ENCODE results near the gene CD33.
"Not testable (repeated sequence)": the region's sequence is repeated elsewhere in the genome, so short reads cannot be mapped to it uniquely, and the experiment has no call there.

The CD33 gene

DNA sequence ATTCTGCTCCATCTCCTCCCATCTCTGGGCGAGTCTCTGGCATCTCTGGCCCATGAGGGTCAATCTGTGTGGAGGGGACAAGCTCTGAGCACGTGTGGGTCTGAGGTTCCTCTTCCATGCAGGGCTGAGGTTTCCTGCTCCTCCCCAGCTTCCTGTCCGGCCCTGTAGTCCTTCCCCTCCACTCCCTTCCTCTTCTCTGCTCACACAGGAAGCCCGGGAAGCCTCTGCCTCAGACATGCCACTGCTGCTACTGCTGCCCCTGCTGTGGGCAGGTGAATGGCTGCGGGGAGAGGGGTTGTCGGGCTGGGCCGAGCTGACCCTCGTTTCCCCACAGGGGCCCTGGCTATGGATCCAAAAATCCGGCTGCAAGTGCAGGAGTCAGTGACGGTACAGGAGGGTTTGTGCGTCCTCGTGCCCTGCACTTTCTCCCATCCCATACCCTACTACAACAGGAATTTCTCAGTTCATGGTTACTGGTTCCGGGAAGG, 14.0 kb upstream of the CD33 start:
- DNase-seq = not testable (repeated sequence)

DNA sequence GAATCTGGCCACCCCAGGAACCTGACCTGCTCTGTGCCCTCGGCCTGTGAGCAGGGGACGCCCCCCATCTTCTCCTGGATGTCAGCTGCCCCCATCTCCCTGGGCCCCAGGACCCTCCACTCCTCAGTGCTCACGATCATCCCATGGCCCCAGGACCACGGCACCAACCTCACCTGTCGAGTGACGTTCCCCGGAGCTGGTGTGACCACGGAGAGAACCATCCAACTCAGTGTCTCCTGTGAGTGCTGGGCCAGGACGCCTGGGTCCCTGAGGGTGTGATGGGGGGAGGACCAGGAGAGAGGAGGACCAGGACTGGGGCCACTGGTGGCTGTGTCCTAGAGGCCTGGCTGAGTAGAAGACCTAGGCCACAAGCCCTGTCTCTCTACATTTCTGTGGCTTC, 13.0 kb upstream of the CD33 start:
- no peak for DNase-seq

DNA sequence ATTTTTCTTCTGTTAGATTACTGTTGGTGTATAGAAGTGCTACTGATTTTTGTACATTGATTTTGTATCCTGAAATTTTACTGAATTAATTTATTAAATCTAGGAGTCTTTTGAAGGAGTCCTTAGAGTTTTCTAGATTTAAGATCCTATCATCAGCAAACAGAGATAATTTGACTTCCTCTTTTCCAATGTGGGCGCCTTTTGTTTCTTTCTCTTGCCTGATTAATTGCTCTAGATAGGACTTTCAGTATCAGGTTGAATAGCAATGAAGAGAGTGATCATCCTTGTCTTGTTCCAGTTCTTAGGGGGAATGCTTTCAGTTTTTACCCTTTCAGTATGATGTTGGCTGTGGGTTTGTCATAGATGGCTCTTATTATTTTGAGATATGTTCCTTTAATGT, 5.6 kb upstream of the CD33 start:
- no peak for DNase-seq

DNA sequence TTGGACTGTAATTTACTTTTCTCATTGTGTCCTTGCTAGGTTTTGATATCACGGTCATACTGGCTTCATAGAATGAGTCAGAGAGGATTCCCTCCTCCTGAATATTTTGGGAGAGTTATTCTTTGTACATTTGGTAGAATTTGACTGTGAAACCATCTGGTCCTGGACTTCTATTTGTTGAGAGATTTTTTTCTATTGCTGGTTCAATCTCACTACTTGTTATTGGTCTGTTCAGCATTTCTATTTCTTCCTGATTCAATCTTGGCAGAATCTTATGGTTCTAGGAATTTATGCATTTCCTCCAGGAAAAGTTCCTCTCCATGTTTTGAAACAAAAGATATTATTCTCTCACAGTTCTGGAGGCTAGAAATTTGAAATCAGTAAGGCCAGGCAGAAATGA, 4.9 kb upstream of the CD33 start:
- no peak for DNase-seq

DNA sequence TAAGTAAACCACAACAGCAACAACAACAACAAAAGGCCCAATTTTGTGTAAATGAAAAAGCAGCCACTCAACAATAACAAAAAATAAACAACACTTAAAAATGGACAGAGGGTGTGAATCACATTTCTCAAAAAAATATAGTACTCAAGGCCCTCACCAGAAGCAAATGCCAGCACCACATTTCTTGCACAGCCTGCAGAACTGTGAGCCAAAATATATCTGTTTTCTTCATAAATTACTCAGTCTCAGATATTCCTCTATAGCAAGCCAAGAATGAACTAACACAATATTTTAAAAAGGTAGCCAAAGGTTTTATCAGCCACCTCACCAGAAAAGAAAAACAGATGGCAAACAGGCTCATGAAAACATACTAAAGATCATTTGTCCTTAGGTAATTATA, 3.9 kb upstream of the CD33 start:
- no peak for DNase-seq

DNA sequence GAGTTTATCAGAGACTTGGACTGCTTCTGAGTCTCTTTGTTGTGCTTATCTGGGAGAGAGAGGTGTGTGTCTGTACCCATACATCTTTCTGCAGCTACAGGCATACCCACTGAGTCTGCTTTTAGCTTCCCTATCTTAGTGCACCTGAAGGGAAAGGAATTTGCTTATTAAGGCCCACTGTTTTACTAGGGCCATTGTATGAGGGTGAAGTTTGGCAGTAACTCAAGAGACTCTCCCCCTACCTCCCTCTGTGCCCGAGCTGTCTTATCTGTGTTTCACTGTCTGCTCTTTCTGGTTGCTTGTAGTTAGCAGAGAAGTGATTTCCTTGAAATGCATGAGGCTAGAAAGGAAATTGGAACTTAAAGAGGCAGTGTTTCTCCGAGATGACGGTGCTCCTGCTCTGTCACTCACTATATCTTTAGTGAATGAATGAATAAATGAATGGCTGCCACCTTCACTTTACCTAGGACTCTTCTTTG, 678 bp upstream of the CD33 start:
- DNase-seq = no peak

DNA sequence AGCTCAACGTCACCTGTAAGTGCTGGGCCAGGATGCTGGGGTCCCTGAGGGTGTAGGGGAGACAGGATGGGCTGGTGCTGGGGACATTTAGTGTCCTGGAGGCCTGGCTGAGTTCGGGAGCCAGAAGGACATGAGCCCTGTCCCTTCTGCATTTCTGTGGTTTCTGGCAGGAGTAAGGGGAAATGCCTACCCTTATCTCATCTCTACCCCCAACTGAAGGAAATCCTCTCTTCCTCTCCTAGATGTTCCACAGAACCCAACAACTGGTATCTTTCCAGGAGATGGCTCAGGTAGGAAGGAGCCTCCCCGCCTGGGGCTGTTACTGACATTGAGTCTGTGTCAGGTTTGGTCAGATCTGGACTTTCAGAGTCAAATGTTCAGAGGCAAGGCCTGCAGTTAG, 1.2 kb downstream of the CD33 start:
- DNase-seq = no peak

DNA sequence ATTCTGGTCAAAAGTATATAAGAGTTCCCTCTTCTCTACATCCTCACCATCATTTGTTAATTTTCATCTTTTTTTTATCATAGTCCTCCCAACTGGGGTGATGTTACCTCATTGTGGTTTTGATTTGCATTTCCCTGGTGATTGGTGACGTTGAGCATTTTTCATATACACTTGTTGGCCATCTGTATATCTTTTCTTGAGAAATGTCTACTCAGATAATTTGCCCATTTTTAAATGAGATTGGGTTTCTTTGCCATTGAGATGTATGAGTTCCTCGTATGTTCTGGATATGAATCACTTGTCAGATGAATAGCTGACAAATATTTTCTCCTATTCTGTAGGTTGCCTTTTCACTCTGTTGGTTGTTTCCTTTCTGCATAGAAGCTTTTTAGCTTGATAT, 2.4 kb downstream of the CD33 start:
- DNase-seq = no peak

DNA sequence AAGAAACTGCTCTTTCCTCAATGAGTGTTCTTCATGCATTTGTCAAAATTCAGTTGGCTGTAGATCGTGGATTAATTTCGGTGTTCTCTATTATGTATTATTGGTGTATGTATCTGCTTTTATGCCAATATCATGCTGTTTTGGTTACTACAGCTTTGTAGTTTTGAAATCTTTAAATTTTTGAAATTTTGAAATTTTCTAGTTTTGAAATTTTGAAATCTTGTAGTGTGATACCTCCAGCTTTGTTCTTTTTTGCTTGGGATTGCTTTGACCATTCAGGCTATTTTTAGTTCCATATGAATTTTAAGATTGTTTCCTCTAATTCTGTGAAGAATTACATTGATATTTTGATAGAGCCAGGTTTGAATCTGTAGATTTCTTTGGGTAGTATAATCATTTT, 3.1 kb downstream of the CD33 start:
- no peak for DNase-seq

DNA sequence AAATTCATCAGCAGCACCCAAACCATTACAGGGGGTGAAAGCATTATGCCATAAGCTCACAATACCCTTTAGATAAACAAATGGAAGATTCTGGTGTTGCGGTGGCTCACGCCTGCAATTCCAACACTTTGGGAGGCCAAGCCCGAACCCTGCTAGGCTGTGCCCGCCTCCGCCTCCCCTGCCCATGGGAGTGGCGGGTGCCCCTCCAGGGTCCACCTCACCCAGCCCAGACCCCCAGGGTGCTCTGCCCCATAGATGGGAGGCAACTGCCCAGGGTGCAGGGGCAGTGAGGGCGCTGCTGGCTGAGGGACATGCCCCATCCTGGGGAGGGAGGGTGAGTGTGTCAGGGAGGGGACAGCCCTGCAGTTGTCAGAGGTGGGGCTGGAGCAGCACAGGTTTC, 16.0 kb downstream of the CD33 start:
- DNase-seq = no peak

DNA sequence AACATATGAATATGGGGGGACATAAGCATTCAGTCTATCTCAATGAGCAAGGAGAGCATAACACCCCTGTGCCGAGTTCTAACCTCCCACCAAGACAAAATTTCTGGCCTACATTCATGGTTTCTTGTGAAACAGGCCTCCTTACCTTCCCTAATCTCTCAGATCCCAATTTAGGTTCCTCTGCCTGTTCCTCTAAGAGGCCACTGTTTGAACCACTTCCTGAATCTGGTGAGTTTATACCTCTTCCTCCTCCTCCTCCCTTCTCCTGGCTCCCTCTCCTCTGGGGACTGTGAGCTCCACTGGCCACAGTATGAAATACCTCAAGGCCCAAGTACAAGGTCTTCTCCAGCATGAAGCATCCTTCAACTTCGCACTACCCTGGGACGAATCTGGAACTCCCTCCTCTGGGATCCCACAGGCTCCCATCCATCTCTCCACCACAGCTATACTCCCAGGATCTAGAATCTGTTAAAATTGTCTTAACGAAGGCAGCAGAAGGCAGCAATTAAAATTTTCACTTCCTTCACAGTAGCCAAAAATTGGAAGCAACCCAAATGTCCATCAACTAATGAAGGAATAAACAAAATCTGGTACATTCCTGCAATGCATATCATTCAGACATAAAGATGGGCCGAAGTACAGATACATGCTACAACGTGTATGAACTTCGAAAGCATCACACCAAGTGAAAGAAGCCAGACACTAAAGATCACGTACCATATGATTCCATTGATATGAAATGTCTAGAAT, 18.2 kb downstream of the CD33 start:
- no peak for DNase-seq

DNA sequence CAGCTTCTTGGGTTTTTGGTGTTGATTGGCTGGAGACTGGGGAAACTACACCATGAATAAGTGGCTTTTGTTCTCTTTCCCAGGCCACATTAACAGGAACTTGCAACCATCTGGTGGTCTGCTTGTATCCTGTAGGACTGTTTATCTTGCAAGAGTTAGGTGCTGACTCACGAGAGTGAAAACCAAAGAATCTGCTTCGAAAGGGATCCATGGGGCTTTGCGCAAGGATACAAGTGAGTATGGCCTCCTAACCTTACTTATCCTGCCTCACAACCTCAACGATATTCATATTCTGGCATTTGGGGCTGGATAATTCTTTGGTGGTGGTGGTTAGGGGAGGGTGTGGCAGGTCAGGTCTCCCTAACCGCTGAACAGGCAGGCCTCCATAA, 21.3 kb downstream of the CD33 start:
- DNase-seq = no peak

DNA sequence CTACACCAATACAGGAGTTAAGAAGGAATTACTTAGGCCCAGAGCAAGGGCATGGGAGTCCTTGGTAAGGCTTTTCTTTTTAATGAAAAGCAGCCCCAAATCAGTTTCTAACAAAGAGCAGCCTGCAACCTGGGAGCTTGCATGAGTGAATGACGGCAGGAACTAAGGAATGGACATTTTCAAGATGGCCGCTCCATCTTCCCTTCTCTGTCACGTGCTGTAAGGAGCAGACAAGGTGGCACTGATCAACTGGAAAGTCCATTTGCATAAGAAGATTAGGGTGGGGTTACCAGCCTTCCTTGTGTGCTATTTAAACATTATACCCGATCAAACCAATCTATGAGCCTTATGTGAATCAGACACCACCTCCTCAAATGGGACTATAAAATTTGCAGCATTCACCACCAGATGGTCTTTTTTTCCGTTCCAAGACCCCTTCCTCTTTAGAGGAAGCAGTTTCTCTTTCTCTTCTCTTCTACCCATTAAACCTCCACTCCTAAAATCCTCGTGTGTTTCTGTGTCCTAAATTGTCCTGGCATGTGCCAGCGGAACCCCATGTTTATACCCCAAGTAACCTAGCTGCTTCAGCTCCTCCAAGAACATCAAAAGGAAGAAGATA, 23.2 kb downstream of the CD33 start:
- no peak for DNase-seq

DNA sequence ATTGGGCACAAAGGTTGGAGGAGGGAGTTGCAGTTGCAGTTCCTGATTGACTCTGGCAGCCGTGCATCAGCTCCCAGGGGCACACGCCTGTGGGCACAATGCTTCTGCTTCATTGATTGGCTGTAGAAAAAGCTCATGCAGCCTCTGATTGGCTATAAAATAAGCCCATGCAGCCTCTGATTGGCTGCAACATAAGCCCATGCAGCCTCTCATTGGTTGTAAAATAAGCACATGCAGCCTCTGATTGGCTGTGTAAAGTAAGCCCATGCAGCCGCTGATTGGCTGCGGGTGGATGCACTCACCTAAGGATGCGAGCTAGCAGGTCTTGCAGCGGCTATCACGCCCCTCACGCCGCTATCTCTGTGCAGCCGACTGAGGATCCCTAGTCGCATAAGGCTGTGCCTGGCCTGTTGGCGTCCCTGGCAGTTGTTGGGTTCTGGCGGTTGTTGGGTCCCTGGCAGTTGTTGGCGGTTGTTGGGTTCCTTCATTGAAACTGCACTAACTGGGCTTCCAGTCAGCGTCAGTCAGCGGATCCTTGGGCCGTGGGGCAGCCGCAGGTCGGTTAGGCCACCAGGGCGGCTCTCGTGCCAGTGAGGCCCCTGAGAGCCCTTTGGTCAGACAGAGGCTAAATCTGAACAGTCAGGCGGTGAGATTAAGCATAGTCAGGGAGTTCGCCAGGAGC, 26.0 kb downstream of the CD33 start, which contains the start of gene SIGLECL1:
Gene SIGLECL1 (plus strand): TSS at position 295 of the 682 bp plus-strand sequence. CDS start 12,993 bp downstream, outside the sequence.
- DNase-seq = no peak

DNA sequence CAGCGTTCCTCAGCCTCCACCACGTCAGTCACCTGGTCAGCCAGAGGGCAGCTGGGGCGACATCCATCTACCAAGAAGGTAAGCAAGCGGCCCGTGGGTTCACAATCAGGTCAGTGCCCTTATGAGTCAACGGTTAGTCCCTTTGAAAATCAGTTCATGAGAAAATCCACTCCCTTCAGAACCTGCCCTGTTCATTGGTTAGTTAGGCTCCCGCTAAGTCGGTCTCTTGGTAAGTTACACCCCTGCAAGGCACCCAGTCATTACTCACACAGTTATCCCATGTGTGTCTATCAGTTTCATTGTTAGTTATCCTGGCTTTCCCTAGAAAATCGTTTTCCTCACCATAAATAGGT, 26.6 kb downstream of the CD33 start:
- DNase-seq = no peak

DNA sequence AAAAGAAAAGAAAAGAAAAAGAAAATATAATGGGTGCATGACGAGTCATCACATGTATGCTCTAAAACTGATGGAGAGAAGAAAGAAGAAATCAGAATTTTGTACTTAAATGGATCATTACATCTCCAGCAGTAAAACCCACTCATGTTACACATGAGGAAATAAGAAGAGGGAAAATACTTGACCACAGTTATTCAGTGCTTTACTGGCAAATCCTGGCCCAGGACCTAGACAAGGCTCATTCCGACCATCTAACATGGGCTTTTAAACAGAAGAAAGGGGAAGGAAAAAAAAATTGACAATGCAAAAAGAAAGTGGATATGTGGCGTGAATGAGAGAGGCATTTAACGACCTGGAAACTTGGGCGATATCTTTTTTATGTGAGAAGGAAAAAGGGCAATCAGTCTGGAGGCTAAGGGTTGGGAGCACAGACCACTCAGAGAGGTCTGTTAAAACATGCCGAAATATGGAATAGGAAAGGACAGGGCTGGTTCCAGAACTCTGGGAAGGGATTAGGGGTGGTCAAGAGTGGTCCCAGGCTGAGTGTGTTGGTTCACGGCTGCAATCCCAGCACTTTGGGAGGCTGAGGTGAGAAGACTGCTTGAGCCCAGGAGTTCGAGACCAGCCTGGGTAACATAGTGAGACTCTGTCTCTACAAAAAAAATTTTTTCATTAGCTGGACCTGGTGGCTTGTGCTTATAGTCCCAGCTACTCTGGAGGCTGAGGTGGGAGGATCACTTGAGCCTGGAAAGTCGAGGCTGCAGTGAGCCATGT, 27.6 kb downstream of the CD33 start:
- DNase-seq = no peak

DNA sequence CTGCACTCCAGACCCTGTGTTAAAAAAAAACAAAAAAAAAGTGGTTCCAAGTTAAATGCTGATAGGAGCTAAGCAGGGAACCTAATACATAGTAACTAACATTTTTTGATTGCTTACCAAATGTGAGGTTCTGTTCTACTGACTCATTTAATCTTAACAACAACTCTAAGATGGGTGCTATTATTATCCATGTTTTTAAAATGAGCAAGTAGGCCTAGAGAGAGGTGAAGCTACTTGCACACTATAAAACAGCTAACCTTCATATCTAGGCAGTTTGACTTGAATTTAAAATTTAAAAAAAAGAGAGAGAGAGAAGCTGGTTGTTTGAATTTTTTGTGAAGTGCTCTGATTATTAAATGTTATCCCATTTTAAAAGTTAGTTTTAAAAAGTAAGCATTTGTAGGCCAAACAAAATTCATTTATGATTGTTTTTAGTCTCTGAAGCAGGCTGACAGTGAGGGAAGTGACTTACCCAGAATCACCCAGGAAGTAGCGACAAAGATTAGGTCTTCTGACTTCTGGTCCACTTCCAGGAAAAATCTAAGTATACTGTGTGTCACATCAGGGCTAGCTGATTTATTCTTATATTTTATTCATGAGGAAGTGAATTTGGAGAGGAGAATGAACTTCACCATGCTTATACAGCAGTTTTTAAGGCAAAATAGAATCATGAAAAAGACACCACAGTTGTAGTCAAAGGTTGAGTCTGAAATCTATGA, 28.4 kb downstream of the CD33 start:
- DNase-seq = no peak

DNA sequence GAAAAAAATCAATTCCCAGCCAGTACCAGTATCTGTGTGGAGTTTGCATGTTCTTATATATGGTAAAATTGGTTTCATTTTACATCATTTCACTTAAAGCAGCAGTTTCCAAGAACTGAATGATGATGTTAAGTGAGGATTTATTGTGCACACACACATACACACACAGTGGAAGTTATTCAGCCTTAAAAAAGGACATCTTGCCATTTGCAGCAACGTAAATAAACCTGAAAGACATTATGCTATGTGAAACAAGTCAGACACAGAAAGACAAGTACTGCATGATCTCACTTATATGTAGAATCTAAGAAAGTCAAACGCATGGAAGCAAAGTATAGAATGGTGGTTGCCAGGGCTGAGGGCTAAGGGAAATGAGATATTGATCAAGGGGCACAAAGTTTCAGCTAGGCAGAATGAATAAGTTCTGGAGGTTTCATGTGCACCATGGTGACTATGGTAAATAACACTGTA, 31.3 kb downstream of the CD33 start:
- no peak for DNase-seq

DNA sequence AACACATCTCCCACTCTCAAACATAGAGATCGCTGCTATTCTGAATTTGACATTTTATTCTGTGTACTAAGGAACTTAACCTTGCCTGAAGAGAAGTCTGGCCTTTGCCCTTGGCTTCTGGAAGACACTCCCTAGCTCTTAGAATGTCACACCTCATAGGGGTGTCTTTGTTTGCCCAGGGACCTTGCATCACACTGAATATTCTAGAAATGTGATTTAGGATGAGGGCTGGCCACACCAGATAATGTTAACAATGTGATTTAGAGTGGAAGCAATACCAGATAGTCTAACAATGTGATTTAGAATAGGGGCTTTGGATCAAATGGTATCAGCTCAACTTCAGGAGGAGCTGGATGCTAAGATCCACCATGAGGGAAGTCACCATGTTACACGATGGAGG, 32.6 kb downstream of the CD33 start:
- DNase-seq = no peak

DNA sequence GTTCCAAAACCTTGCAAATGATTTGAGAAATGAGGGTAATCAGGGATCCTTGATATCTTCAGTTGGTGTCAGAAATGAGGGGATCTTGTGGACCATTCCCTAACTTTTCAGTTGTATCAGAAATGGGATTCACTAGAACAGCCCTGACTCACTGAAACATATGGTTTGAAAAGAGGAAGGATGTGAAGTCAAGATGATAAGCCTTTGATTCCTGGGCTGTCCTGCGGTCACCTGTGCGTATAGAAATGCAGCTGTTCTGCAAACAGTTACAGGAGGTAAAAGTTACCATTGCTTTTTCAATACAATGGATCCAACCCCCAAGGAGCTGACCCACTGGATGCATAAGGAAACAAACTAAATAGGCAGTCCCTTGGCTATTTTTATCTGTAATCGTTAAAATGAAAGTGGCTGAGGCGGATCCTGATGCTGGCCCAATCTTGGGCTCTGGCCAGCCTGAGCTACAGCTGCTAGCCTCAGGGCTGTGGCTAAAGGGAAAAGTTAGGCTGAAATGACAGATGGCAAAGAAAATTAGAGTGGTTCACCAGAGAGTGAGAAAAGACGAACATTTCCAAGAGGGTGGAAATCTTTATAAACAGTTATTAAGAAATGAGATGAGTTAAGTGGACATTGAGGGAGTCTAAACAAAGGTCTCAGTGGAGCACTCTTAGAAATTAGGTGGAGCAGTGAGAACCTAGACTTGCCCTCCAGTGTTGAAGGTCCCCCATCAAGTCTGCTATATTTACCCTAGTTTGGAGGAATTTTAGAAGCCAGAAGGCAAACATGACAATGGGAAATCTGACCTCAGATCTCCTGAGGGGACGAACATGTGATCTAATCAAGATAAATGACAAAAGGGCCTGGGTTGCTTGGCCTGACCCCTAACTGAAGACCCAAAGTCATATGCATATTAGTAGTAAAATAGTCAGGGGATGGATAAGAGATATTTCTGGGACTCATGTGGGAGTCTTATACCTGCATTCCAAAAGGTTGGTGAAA, 33.6 kb downstream of the CD33 start:
- DNase-seq = no peak

Data from GOT3 (cell line).